SU-DHL-6 (cell line): ENCODE measurements around the gene CLCNKA.

Source experiments
- H2AFZ ChIP-seq: fragments of 200-600 bp; sonication (generic); 2 replicates; pipeline ENCODE4 v1.6.1; 2014; ENCODE audit warnings: low read depth, mild to moderate bottlenecking, moderate library complexity, mixed read lengths, antibody characterized with exemption, low read length; ENCODE audit not compliant: severe bottlenecking
- H3F3A ChIP-seq: fragments of 200-600 bp; shearing (Covaris generic); 2 replicates; pipeline ENCODE4 v1.6.0; 2016; ENCODE audit warnings: antibody characterized with exemption, mild to moderate bottlenecking; ENCODE audit not compliant: insufficient read depth
- H3K27ac ChIP-seq: fragments of 200-600 bp; sonication (generic); 2 replicates; pipeline ENCODE4 v1.5.1; 2016; ENCODE audit warnings: low read depth, mild to moderate bottlenecking, low read length, moderate library complexity, mixed read lengths
- H3K27me3 ChIP-seq: fragments of 200-600 bp; sonication (generic), shearing (Covaris generic); 2 replicates; pipeline ENCODE4 v1.6.0; 2014; ENCODE audit warnings: mild to moderate bottlenecking, low read length
- H3K36me3 ChIP-seq: fragments of 200-600 bp; sonication (generic); 2 replicates; pipeline ENCODE4 v1.6.1; 2014; ENCODE audit warnings: mild to moderate bottlenecking, low read length, mixed read lengths
- H3K4me2 ChIP-seq: fragments of 300-600, 200-600 bp; shearing (Covaris generic), sonication (generic); 2 replicates; pipeline ENCODE4 v1.6.0; 2014; ENCODE audit warnings: low read length, low read depth, mild to moderate bottlenecking; ENCODE audit not compliant: poor library complexity, severe bottlenecking
- H3K4me3 ChIP-seq: fragments of 200-600 bp; sonication (generic); 2 replicates; pipeline ENCODE4 v1.5.1; 2014; ENCODE audit warnings: antibody characterized with exemption, low read length, mild to moderate bottlenecking, mixed read lengths; ENCODE audit not compliant: insufficient read depth, poor library complexity, severe bottlenecking
- H3K79me2 ChIP-seq: fragments of 200-600 bp; sonication (generic); 2 replicates; pipeline ENCODE4 v1.6.1; 2014; ENCODE audit warnings: mild to moderate bottlenecking, low read length, moderate library complexity; ENCODE audit not compliant: insufficient read depth
- H3K9ac ChIP-seq: fragments of 200-600 bp; sonication (generic); 2 replicates; pipeline ENCODE4 v1.7.0; 2014; ENCODE audit warnings: mild to moderate bottlenecking, low read length
- H3K9me2 ChIP-seq: fragments of 200-600 bp; sonication (generic); replicated peaks from 2 replicates; pipeline ENCODE4 v1.6.1; 2014; ENCODE audit warnings: low read length; ENCODE audit not compliant: insufficient read depth
- H3K9me3 ChIP-seq: fragments of 200-600 bp; sonication (generic); 2 replicates; pipeline ENCODE4 v1.6.1; 2014; ENCODE audit warnings: low read length, mixed read lengths; ENCODE audit not compliant: insufficient read depth
- H4K20me1 ChIP-seq: fragments of 200-600 bp; sonication (generic); 2 replicates; pipeline ENCODE4 v1.6.1; 2014; ENCODE audit warnings: low read depth, mild to moderate bottlenecking, antibody characterized with exemption, low read length, moderate library complexity, mixed read lengths
- EZH2phosphoT487 ChIP-seq: fragments of 200-600 bp; sonication (generic), shearing (Covaris generic); conservative IDR thresholded peaks from 2 replicates; pipeline ENCODE4 v1.6.1; 2018; ENCODE audit warnings: mild to moderate bottlenecking, antibody characterized with exemption, low read length, moderate library complexity, mixed read lengths
- TF ChIP-seq, protein P1 (sequence below): fragments of 200-600 bp; sonication (generic); IDR thresholded peaks from one replicate; pipeline ENCODE4 v1.5.1; 2017; ENCODE audit warnings: antibody characterized with exemption, mild to moderate bottlenecking, low read length, moderate library complexity; ENCODE audit not compliant: insufficient read depth, poor library complexity, severe bottlenecking

The CLCNKA gene

GRCh38 chr1:16017461-16018303 lies 4.2 kb upstream of the CLCNKA start, which contains the start of gene HSPB7:
HSPB7 (minus strand) TSS chr1:16018043; CDS start chr1:16017963, 80 bp downstream.
- TF ChIP-seq, protein P1, sequence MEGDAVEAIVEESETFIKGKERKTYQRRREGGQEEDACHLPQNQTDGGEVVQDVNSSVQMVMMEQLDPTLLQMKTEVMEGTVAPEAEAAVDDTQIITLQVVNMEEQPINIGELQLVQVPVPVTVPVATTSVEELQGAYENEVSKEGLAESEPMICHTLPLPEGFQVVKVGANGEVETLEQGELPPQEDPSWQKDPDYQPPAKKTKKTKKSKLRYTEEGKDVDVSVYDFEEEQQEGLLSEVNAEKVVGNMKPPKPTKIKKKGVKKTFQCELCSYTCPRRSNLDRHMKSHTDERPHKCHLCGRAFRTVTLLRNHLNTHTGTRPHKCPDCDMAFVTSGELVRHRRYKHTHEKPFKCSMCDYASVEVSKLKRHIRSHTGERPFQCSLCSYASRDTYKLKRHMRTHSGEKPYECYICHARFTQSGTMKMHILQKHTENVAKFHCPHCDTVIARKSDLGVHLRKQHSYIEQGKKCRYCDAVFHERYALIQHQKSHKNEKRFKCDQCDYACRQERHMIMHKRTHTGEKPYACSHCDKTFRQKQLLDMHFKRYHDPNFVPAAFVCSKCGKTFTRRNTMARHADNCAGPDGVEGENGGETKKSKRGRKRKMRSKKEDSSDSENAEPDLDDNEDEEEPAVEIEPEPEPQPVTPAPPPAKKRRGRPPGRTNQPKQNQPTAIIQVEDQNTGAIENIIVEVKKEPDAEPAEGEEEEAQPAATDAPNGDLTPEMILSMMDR = no peak
- TF ChIP-seq EZH2phosphoT487 = no peak
- Histone ChIP-seq H4K20me1 (no peaks in the 10 kb centered on the region), H2AFZ (no peak within 1 kb of the TSS), H3K4me3 (no peak within 1 kb of the TSS), H3F3A (no peaks in the 10 kb centered on the region), H3K27me3 (no peaks in the 10 kb centered on the region), H3K79me2 (no peaks in the 10 kb centered on the region), H3K9ac (no peak within 1 kb of the TSS), H3K9me3 (no peaks in the 10 kb centered on the region), H3K9me2 (no peaks in the 10 kb centered on the region), H3K27ac (no peak within 1 kb of the TSS), H3K36me3 (no peaks in the 10 kb centered on the region), H3K4me2 (no peak within 1 kb of the TSS)

DNA sequence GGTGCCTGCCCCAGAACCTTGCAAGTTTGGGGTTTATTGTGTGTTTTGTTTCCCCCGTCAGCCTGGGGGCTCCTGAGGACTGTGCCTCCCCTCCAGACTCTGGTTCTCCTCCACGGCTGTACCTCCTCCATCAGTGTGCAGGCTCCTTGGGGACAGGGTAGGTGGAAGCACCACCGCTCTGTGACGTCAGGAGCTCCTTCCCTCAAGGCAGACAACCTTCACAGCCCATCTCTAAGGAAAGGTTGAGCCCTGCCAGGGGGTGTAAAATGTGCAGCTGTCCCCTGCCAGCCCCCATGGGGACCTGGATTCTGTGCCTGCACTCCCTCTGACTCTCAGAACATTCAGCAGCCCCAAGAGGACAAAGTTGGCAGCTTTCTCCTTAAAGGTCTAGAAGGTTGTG lies 3.5 kb upstream of the CLCNKA start:
- Histone ChIP-seq H3K4me3 (no peak overlapping the region), H4K20me1 (no peaks in the 10 kb centered on the region), H3K4me2 (no peak overlapping the region), H3K27ac (no peak overlapping the region), H3K79me2 (no peaks in the 10 kb centered on the region), H3K27me3 (no peaks in the 10 kb centered on the region), H3K9me3 (no peaks in the 10 kb centered on the region), H3K9ac (no peak overlapping the region), H3K9me2 (no peaks in the 10 kb centered on the region), H3K36me3 (no peaks in the 10 kb centered on the region), H3F3A (no peaks in the 10 kb centered on the region), H2AFZ (no peak overlapping the region)
- TF ChIP-seq, protein P1 = no peak
- no peak for TF ChIP-seq EZH2phosphoT487

DNA sequence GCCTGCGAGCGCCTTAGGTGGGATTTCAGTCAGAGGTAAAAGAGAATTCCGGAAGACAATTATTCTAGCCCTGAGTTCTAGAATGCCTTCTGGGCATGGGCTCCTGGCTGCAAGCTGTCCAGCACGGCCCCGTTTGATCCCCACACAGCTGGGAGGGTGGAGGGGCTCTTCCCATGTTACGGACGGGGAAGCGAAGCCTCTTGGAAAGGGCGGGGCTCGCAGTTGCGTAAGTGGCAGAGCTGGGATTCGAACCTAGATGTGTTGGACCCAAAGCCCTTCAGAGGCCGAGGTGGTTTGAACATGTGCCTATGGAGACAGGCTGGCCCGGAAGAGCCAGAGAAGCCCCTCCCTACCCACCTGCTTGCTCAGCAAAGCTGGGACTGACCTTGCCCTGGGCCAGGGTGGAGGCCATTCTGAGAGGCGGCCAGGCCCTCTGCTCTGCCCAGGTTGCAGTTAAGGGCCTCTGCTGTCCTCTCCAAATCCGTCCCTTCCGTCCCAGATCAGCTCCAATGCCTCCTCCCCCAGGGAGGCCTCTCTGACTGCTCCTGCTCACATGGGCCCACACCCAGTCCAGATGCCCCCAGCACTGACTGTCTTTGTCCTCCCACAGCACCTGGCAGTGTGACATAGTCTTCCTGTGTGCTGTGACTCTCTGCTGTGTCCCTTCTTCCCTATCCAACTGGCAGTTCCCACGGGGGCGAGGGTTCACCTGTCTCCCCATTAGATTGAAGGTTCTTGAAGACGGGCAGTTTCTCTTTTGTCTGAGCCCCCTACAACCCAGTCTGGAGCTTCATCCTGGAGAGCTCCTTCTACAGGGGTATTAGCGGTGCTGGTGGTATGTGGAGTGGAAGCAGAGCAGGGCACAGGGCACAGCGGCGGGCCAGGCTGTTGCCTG lies 2.8 kb upstream of the CLCNKA start:
- Histone ChIP-seq H3K4me2 (no peak overlapping the region), H3K4me3 (no peak overlapping the region), H3F3A (no peaks in the 10 kb centered on the region), H3K27ac (no peak overlapping the region), H3K9me2 (no peaks in the 10 kb centered on the region), H3K36me3 (no peaks in the 10 kb centered on the region), H3K79me2 (no peaks in the 10 kb centered on the region), H3K9me3 (no peaks in the 10 kb centered on the region), H3K9ac (no peak overlapping the region), H4K20me1 (no peaks in the 10 kb centered on the region), H2AFZ (no peak overlapping the region), H3K27me3 (no peaks in the 10 kb centered on the region)
- TF ChIP-seq, protein P1 = no peak
- no peak for TF ChIP-seq EZH2phosphoT487
